K562 (cell line): Measurements from ENCODE around the gene CCDC7. TPM values are rescaled to one million over a fixed set of nuclear protein-coding genes. Genes with fewer than 3 reads are reported as not detected.
A peak's percentile ranks its signal among the peaks of the same experiment; 100 is the strongest.

ENCODE experiments used
- BCOR ChIP-seq: fragments of 450-650 bp; IDR thresholded peaks from 2 replicates; pipeline ENCODE4 v1.6.1; 2016
- BHLHE40 ChIP-seq: IDR thresholded peaks from 2 replicates; pipeline ENCODE4 v1.6.1; 2011; ENCODE audit warnings: low read length, improper control_type of control experiment
- CBFA2T2 ChIP-seq: fragments of 450-650 bp; conservative IDR thresholded peaks from 2 replicates; pipeline ENCODE4 v1.6.1; 2017; ENCODE audit warnings: mild to moderate bottlenecking
- CSDE1 ChIP-seq, 2 experiments: fragments of 450-650 bp; IDR thresholded peaks; 2 replicates each; pipeline ENCODE4 v1.6.1; 2016; ENCODE audit warnings: mild to moderate bottlenecking in 1 of 2
- CXXC5 ChIP-seq: fragments of 250-450 bp; sonication (Bioruptor Pico); IDR thresholded peaks from 2 replicates; pipeline ENCODE4 v1.8.0; 2022; ENCODE audit warnings: inconsistent platforms, mild to moderate bottlenecking, moderate library complexity
- FUS ChIP-seq: fragments of 200-400 bp; formaldehyde crosslinking; optimal IDR thresholded peaks from 2 replicates; pipeline ENCODE3; 2017; ENCODE audit warnings: low read depth, low read length
- HDAC8 ChIP-seq: fragments of 450-650 bp; IDR thresholded peaks from 2 replicates; pipeline ENCODE4 v1.6.1; 2016; ENCODE audit warnings: mild to moderate bottlenecking, missing genetic modification characterization, moderate library complexity, missing compliant biosample characterization
- HNRNPL ChIP-seq: fragments of 200-400 bp; formaldehyde crosslinking; IDR thresholded peaks from 2 replicates; pipeline ENCODE4 v1.6.1; 2017; ENCODE audit warnings: low read depth, mild to moderate bottlenecking, low read length
- HOXB6 ChIP-seq: fragments of 250-450 bp; sonication (Bioruptor Pico); IDR thresholded peaks from 2 replicates; pipeline ENCODE4 v1.5.1; 2022; ENCODE audit warnings: mild to moderate bottlenecking, borderline replicate concordance
- MAFK ChIP-seq: IDR thresholded peaks from 2 replicates; pipeline ENCODE4 v1.6.1; 2011; ENCODE audit warnings: low read length, improper control_type of control experiment
- MTA2 ChIP-seq: fragments of 450-650 bp; IDR thresholded peaks from 2 replicates; pipeline ENCODE4 v1.6.1; 2016; ENCODE audit warnings: low read depth
- NBN ChIP-seq: fragments of 450-650 bp; IDR thresholded peaks from 2 replicates; pipeline ENCODE4 v1.6.1; 2016; ENCODE audit warnings: low read depth, mild to moderate bottlenecking
- PATZ1 ChIP-seq: fragments of 250-450 bp; sonication (Bioruptor Pico); IDR thresholded peaks from 2 replicates; pipeline ENCODE4 v1.5.0; 2020; ENCODE audit warnings: mild to moderate bottlenecking, borderline replicate concordance
- PHB ChIP-seq: fragments of 250-450 bp; sonication (Bioruptor Pico); IDR thresholded peaks from 2 replicates; pipeline ENCODE4 v1.5.0; 2021
- PRDM10 ChIP-seq: fragments of 450-650 bp; IDR thresholded peaks from 2 replicates; pipeline ENCODE4 v1.6.1; 2018; ENCODE audit not compliant: partially characterized antibody
- RFX7 ChIP-seq: fragments of 250-450 bp; sonication (Bioruptor Pico); IDR thresholded peaks from 2 replicates; pipeline ENCODE4 v1.5.1; 2021; ENCODE audit warnings: mild to moderate bottlenecking
- RHOXF2B ChIP-seq: fragments of 250-450 bp; sonication (Bioruptor Pico); conservative IDR thresholded peaks from 2 replicates; pipeline ENCODE4 v1.5.1; 2021
- SMAD3 ChIP-seq: fragments of 450-650 bp; formaldehyde crosslinking; conservative IDR thresholded peaks from 2 replicates; pipeline ENCODE4 v1.4.0; 2020; ENCODE audit warnings: mild to moderate bottlenecking
- SNRNP70 ChIP-seq: fragments of 200-400 bp; formaldehyde crosslinking; optimal IDR thresholded peaks from 2 replicates; pipeline ENCODE3; 2017; ENCODE audit warnings: low read depth, low read length
- STAT6 ChIP-seq: sonication (generic); formaldehyde crosslinking; IDR thresholded peaks from 2 replicates; pipeline ENCODE4 v1.8.1; 2023; ENCODE audit warnings: mild to moderate bottlenecking, missing genetic modification reagents
- ZEB2 ChIP-seq: fragments of 450-650 bp; IDR thresholded peaks from 2 replicates; pipeline ENCODE4 v1.6.1; 2016
- ZNF12 ChIP-seq: sonication (generic); formaldehyde crosslinking; IDR thresholded peaks from 2 replicates; pipeline ENCODE4 v1.4.0; 2020; ENCODE audit warnings: mild to moderate bottlenecking, missing genetic modification reagents
- ZNF3 ChIP-seq: fragments of 250-450 bp; sonication (Bioruptor Pico); IDR thresholded peaks from 2 replicates; pipeline ENCODE4 v1.5.0; 2021; ENCODE audit warnings: mild to moderate bottlenecking, moderate library complexity
- ZNF644 ChIP-seq: fragments of 200-800 bp; sonication (Bioruptor generic); IDR thresholded peaks from 2 replicates; pipeline ENCODE4 v1.6.1; 2016; ENCODE audit warnings: low read depth, missing genetic modification characterization, missing compliant biosample characterization
- ZSCAN29 ChIP-seq: fragments of 450-650 bp; IDR thresholded peaks from 2 replicates; pipeline ENCODE4 v1.6.1; 2017
- polyA plus RNA-seq, 8 experiments: library from polyadenylated mRNA; depleted of rRNA in 4 of 8; stranded (reverse) in 5 of 8; unstranded in 3 of 8; fragments of >200 nt; fragmentation: Nextera tagmentation in 2 of 8; fragmentation: Illumina TruSeq in 1 of 8; extraction: Ambion mirVana in 2 of 8; extraction: Trizol in 1 of 8; gene quantifications; 2 replicates each; pipeline versions ENCODE4 v1.2.1 to v1.2.3, GENCODE V29; 2011 to 2014; ENCODE audit warnings: inconsistent platforms in 1 of 8, missing spikeins in 1 of 8
- total RNA-seq, 7 experiments: library from RNA; depleted of rRNA in 6 of 7; stranded (reverse); fragments of >200 nt in 6 of 7; fragmentation: Illumina TruSeq in 2 of 7; extraction: Trizol in 2 of 7; gene quantifications; 2 replicates each; pipeline versions ENCODE4 v1.2.1 to v1.2.3, GENCODE V29; 2011 to 2021; ENCODE audit warnings: low replicate concordance in 1 of 7

CCDC7 gene
- total and polyA plus RNA-seq, 9 of the 15 experiments (the other 6 are each of a cell fraction or from before 2014, with no cell fraction given): 1.5 to 6.6 (median 2.7) TPM

GRCh38 chr10:32548208-32548607 is 102.3 kb downstream of the CCDC7 start (continued):
- no peak for TF ChIP-seq PRDM10
- TF ChIP-seq RFX7 (CRISPR knock-in tag): no peak
- TF ChIP-seq NBN: no peak
- TF ChIP-seq SNRNP70: no peak
- TF ChIP-seq HDAC8 (tag): no peak
- no peak for TF ChIP-seq HNRNPL
- no peak for TF ChIP-seq SMAD3 (CRISPR knock-in tag)
- no peak for TF ChIP-seq PATZ1 (CRISPR knock-in tag)
- no peak for TF ChIP-seq STAT6
- no peak for TF ChIP-seq HOXB6
- TF ChIP-seq ZSCAN29: no peak
- no peak for TF ChIP-seq ZNF644 (tag)
- no peak for TF ChIP-seq ZNF12 (CRISPR knock-in tag)
- no peak for TF ChIP-seq ZNF3 (CRISPR knock-in tag)
- no peak for TF ChIP-seq RHOXF2B (CRISPR knock-in tag)
- TF ChIP-seq BCOR: no peak
- 0 out of 2 replicates have a peak, but pooled peaks have one; percentile 24 for TF ChIP-seq MTA2
- 0 out of 2 replicates have a peak, but pooled peaks have one; percentile 19 for TF ChIP-seq CXXC5 (CRISPR knock-in tag)
- TF ChIP-seq PHB (CRISPR knock-in tag): no peak
- TF ChIP-seq FUS: no peak
- TF ChIP-seq CBFA2T2: peak; percentile 63
- TF ChIP-seq BHLHE40: peak; percentile 67
- no peak for TF ChIP-seq CSDE1 (IDR thresholded peaks at IDR 0.05)
- peak; percentile 76 for TF ChIP-seq ZEB2
- no peak for TF ChIP-seq MAFK
